GM23248 (cell line): ENCODE data around the gene LEFTY1. TPM values are rescaled to one million over a fixed set of nuclear protein-coding genes. Genes with fewer than 3 reads are reported as not detected.

ENCODE experiments used
- DNase-seq: peaks from one replicate; pipeline ENCODE4 v3.0.0-alpha.2; 2015
- H2AFZ ChIP-seq: fragments of 200-600 bp; sonication (generic); 2 replicates; pipeline ENCODE4 v1.6.1; 2016; ENCODE audit warnings: antibody characterized with exemption
- H3F3A ChIP-seq: fragments of 200-600 bp; sonication (generic); 2 replicates; pipeline ENCODE4 v1.6.1; 2016; ENCODE audit warnings: mild to moderate bottlenecking, antibody characterized with exemption, mixed run types; ENCODE audit not compliant: insufficient read depth
- H3K27ac ChIP-seq: fragments of 200-600 bp; sonication (generic); 2 replicates; pipeline ENCODE4 v1.5.1; 2016; ENCODE audit warnings: mild to moderate bottlenecking
- H3K27me3 ChIP-seq: fragments of 200-600 bp; sonication (generic); replicated peaks from 2 replicates; pipeline ENCODE4 v1.6.1; 2016; ENCODE audit warnings: mild to moderate bottlenecking; ENCODE audit not compliant: insufficient read depth
- H3K36me3 ChIP-seq: fragments of 200-600 bp; sonication (generic); 2 replicates; pipeline ENCODE4 v1.6.1; 2016; ENCODE audit warnings: low read depth, mild to moderate bottlenecking
- H3K4me1 ChIP-seq: fragments of 200-600 bp; sonication (generic); 2 replicates; pipeline ENCODE4 v1.6.1; 2016; ENCODE audit warnings: mild to moderate bottlenecking; ENCODE audit not compliant: insufficient read depth
- H3K4me2 ChIP-seq: fragments of 200-600 bp; sonication (generic); one replicate; pipeline ENCODE4 v1.6.1; 2016; ENCODE audit warnings: mild to moderate bottlenecking; ENCODE audit not compliant: unreplicated experiment
- H3K4me3 ChIP-seq: fragments of 200-600 bp; sonication (generic); 2 replicates; pipeline ENCODE4 v1.5.1; 2016; ENCODE audit warnings: mild to moderate bottlenecking
- H3K79me2 ChIP-seq: fragments of 200-600 bp; sonication (generic); 2 replicates; pipeline ENCODE4 v1.6.1; 2016; ENCODE audit warnings: mild to moderate bottlenecking; ENCODE audit not compliant: insufficient read depth
- H3K9ac ChIP-seq: fragments of 200-600 bp; sonication (generic); 2 replicates; pipeline ENCODE4 v1.6.1; 2016; ENCODE audit warnings: mild to moderate bottlenecking
- H3K9me2 ChIP-seq: fragments of 200-600 bp; sonication (generic); 2 replicates; pipeline ENCODE4 v1.6.1; 2016; ENCODE audit warnings: mixed run types, mild to moderate bottlenecking, moderate library complexity; ENCODE audit not compliant: insufficient read depth
- H3K9me3 ChIP-seq: fragments of 200-600 bp; sonication (generic); one replicate; pipeline ENCODE4 v1.6.1; 2017; ENCODE audit warnings: low read depth
- H4K20me1 ChIP-seq: fragments of 200-600 bp; sonication (generic); 2 replicates; pipeline ENCODE4 v1.6.0; 2016; ENCODE audit not compliant: insufficient read depth
- EZH2 ChIP-seq: fragments of 200-600 bp; sonication (generic); IDR thresholded peaks from 2 replicates; pipeline ENCODE4 v1.6.1; 2018; ENCODE audit warnings: antibody characterized with exemption, mild to moderate bottlenecking; ENCODE audit not compliant: insufficient read depth, poor library complexity, severe bottlenecking
- EZH2phosphoT487 ChIP-seq: fragments of 200-600 bp; sonication (generic); IDR thresholded peaks from 2 replicates; pipeline ENCODE4 v1.6.1; 2018; ENCODE audit warnings: antibody characterized with exemption, moderate library complexity, mild to moderate bottlenecking, low read depth; ENCODE audit not compliant: insufficient read depth
- WGBS, 2 experiments: methylation state at CpG; one replicate each; pipeline ENCODE4 v1.1.6; 2015 to 2017; ENCODE audit warnings: low lambda C conversion rate in 2 of 2, low coverage in 1 of 2; ENCODE audit errors: missing lambda C conversion rate in 2 of 2; 5-methylcytosine and 5-hydroxymethylcytosine counted together
- in situ Hi-C: fragments of 300-500 bp; cut with MboI; formaldehyde crosslinking; loops from 2 replicates; pipeline ENCODE4 v1.15.0; 2020
- polyA plus RNA-seq: library from polyadenylated mRNA; unstranded; fragments of >200 nt; fragmentation: Nextera tagmentation; extraction: Ambion mirVana; gene quantifications from 2 replicates; pipeline ENCODE4 v1.2.1, GENCODE V29; 2016
- total RNA-seq: library from RNA; depleted of rRNA; stranded (reverse); fragments of >200 nt; shearing (Covaris generic); gene quantifications from 2 replicates; pipeline ENCODE4 v1.2.3, GENCODE V29; 2014

LEFTY1 gene
- total and polyA plus RNA-seq, 2 experiments from 2014 or later = not detected

GRCh38 chr1:225882694-225883615, 6.0 kb downstream of the LEFTY1 start:
- Histone ChIP-seq H3K79me2 (peaks cover 23% of the 10 kb centered on the region), H3K9ac (peak overlapping the region; percentile 91), H3K4me2 (peak overlapping the region; percentile 92), H3K4me3 (peak overlapping the region; percentile 89), H3K4me1 (peaks cover 14% of the 10 kb centered on the region; the same call in 1 of the 2 replicates), H2AFZ (peak overlapping the region; percentile 91), H3K27ac (peak overlapping the region; percentile 28), H3K9me3 (no peaks in the 10 kb centered on the region), H3K9me2 (no peaks in the 10 kb centered on the region), H3K36me3 (no peaks in the 10 kb centered on the region), H3F3A (peaks cover 4% of the 10 kb centered on the region; the same call in 1 of the 2 replicates), H3K27me3 (no peaks in the 10 kb centered on the region), H4K20me1 (no peaks in the 10 kb centered on the region)
- 1 to 2% methylated on average over 53 to 58 of the region's 63 CpGs for whole genome bisulfite sequencing, 2 experiments
- DNase-seq = peak; percentile 77
- TF ChIP-seq EZH2phosphoT487 (no peak), EZH2 (no peak)
- in situ Hi-C loops = no loop called here

- peaks cover 23% of the 10 kb centered on the region for H3K79me2 ChIP-seq
- peak within 1 kb of the TSS; percentile 41 for H3K27ac ChIP-seq
- peak within 1 kb of the TSS; percentile 92 for H3K4me2 ChIP-seq
- H3K27me3 ChIP-seq = no peaks in the 10 kb centered on the region
- no peaks in the 10 kb centered on the region for H3K9me3 ChIP-seq
- H3K4me1 ChIP-seq = peaks cover 14% of the 10 kb centered on the region; the same call in 1 of the 2 replicates
- in situ Hi-C loops = no loop called here
- H3K9me2 ChIP-seq = no peaks in the 10 kb centered on the region
- peak; percentile 91 for DNase-seq
- peaks cover 4% of the 10 kb centered on the region; the same call in 1 of the 2 replicates for H3F3A ChIP-seq
- 1 to 2% methylated on average over 58 to 62 of the region's 64 CpGs for WGBS, 2 experiments
- no peaks in the 10 kb centered on the region for H3K36me3 ChIP-seq
- peak within 1 kb of the TSS; percentile 91 for H2AFZ ChIP-seq
- H3K4me3 ChIP-seq = peak within 1 kb of the TSS; percentile 89
- TF ChIP-seq EZH2 = no peak
- no peak for TF ChIP-seq EZH2phosphoT487
- H4K20me1 ChIP-seq = no peaks in the 10 kb centered on the region
- H3K9ac ChIP-seq = peak within 1 kb of the TSS; percentile 91
These were observed 6.8 kb downstream of the LEFTY1 start, which contains the start of gene TMEM63A for GRCh38 chr1:225881959-225882693. Gene TMEM63A (minus strand): TSS chr1:225882380. CDS start chr1:225877580, 4,800 bp downstream.

- H3K79me2 ChIP-seq = peaks cover 23% of the 10 kb centered on the region
- 10% methylated on average over 23 of the region's 25 CpGs for WGBS, 2 experiments
- H3K4me3 ChIP-seq = peak overlapping the region; percentile 89
- H3K9me2 ChIP-seq = no peaks in the 10 kb centered on the region
- peak overlapping the region; percentile 41 for H3K27ac ChIP-seq
- TF ChIP-seq EZH2 (no peak), EZH2phosphoT487 (no peak)
- peaks cover 14% of the 10 kb centered on the region; the same call in 1 of the 2 replicates for H3K4me1 ChIP-seq
- H3F3A ChIP-seq = peaks cover 4% of the 10 kb centered on the region; the same call in 1 of the 2 replicates
- DNase-seq = peak; percentile 65
- peak overlapping the region; percentile 91 for H3K9ac ChIP-seq
- no peaks in the 10 kb centered on the region for H3K36me3 ChIP-seq
- no peaks in the 10 kb centered on the region for H4K20me1 ChIP-seq
- peak overlapping the region; percentile 91 for H2AFZ ChIP-seq
- in situ Hi-C loops = no loop called here
- peak overlapping the region; percentile 92 for H3K4me2 ChIP-seq
- no peaks in the 10 kb centered on the region for H3K27me3 ChIP-seq
- no peaks in the 10 kb centered on the region for H3K9me3 ChIP-seq
These were observed 7.6 kb downstream of the LEFTY1 start for GRCh38 chr1:225881081-225881958.
